ENCODE measurements around the gene C3orf33.

GRCh38 chr3:155747286-155747945 lies 58.7 kb downstream of the C3orf33 start:
- TF ChIP-seq POLR2AphosphoS5 (IDR thresholded peaks at IDR 0.05) (no peak), CTCF (IDR thresholded peaks at IDR 0.05 in 8 of 11, conservative IDR thresholded peaks at IDR 0.05 in 3 of 11) (no peak)

Measured in spleen (tissue), 7 donors.